T47D (cell line): Measurements from ENCODE around the gene FCRLA.

ENCODE experiments used
- DNase-seq, 2 experiments: peaks; one replicate each; pipeline versions ENCODE4 v3.0.0 to v3.0.0-alpha.2; 2011 to 2012; ENCODE audit warnings: low read depth in 1 of 2, low spot score in 1 of 2
- JUND ChIP-seq: IDR thresholded peaks from 2 replicates; pipeline ENCODE4 v1.6.1; 2012; ENCODE audit warnings: low read depth
- in situ Hi-C: cut with HindIII; loops from 2 replicates; pipeline ENCODE4 v1.10.0; 2016; ENCODE audit warnings: low sequenced_read_pairs, low pct_unique_long_range_greater_than_20kb

Gene FCRLA

DNA sequence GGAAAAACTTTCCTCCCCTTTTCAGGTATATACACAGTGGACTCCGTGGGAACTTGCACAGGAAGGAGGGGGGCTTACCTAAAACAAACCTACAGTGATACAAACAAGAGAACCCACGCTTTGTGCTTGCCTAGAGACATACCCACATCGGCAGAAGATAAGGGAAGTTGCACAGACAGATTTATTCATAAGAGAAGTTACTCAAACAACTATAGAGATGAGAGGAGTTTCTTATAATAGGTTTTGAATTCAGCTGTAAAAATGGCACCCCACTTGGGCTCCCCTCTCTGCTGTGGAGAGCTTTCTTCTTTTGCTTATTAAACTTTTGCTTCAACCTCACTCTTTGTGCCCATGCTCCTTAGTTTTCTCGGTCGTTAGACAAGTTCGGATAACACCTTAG lies 40.8 kb downstream of the FCRLA start:
- DNase-seq, result no peak
- in situ Hi-C loops, result no loop called here
- no peak for TF ChIP-seq JUND

DNA sequence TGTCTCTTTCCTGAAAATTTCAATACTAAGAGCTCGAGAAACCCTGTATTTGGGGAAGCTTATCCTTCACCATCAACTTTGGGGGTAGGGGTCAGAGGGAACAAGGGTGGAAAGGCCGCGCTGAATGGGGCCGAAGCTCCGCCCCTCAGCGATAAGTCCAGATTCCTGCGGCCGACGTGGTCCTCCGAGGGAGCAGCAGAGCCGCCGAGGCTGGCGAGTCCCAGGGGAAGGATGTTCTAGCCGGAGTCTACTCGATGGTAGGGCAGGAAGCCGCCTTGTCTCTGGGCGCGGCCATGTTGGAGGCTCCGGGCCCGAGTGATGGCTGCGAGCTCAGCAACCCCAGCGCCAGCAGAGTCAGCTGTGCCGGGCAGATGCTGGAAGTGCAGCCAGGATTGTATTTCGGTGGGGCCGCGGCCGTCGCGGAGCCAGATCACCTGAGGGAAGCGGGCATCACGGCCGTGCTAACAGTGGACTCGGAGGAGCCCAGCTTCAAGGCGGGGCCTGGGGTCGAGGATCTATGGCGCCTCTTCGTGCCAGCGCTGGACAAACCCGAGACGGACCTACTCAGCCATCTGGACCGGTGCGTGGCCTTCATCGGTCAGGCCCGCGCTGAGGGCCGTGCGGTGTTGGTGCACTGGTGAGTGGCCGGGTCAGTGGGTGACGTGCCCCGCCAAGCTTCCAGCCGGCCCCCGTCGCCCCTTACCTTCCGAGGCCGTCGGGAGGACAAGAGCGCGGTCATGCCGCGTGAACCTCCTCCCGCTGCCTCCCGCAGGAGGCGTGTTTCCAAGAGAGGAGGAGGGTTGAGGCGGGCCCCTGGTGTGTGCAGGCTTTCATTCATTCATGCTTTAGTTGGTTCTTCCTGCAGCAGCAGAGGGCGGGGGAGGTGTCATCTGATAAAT lies 42.7 kb downstream of the FCRLA start, which contains the start of gene DUSP12:
TSS of gene DUSP12 (plus strand) at position 278 of the 899 bp plus-strand sequence. CDS start at position 294, 16 bp downstream.
- in situ Hi-C loops, result no loop called here
- DNase-seq, result peak; percentile 83 to 96
- no peak for TF ChIP-seq JUND

DNA sequence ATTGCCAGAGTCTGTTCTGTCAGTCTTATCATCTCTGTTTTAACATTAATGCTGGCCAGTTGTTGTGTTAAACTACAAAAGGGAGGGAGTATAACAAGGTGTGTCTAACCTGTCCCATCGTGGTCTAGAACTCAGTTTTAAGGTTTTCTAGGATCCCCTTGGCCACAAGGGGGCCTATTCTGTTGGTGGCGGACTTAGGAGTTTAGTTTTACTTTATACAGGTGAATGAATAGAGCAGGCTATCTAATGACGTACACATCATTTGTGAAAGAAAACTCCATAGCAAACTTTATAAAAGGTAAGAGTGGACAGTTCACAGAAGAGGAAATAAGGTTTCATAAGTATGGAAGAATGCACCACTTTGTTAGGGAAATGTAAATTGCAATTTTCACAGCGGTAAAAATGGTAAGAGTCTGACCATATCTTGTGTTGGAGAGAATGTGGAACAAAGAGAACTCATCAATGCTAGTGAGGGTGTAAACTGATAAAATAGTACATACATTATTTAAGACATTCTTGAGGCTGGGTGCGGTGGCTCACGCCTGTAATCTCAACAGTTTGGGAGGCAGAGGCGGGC lies 56.6 kb downstream of the FCRLA start:
- in situ Hi-C loops, result no loop called here
- TF ChIP-seq JUND, result no peak
- peak in 1 of 2 experiments; percentile 79 for DNase-seq
